Hematopoietic multipotent progenitor cell treated with erythropoietin and hydrocortisone succinate and interleukin-3 and kit ligand, for 6 days (in vitro differentiated cells): ENCODE measurements around the gene COMP.
"Not testable (repeated sequence)": the region's sequence is repeated elsewhere in the genome, so short reads cannot be mapped to it uniquely, and the experiment has no call there.

Experiments used
- DNase-seq: peaks from one replicate; pipeline ENCODE4 v3.0.0-alpha.2; 2015

Gene COMP

GRCh38 chr19:18745012-18745735 lies 45.9 kb downstream of the COMP start:
- DNase-seq = no peak

GRCh38 chr19:18743784-18744418 lies 47.2 kb downstream of the COMP start:
- no peak for DNase-seq

GRCh38 chr19:18742838-18743783 lies 48.0 kb downstream of the COMP start:
- peak; percentile 87 for DNase-seq

- DNase-seq = no peak
These were observed 48.8 kb downstream of the COMP start for GRCh38 chr19:18742324-18742723.

DNA sequence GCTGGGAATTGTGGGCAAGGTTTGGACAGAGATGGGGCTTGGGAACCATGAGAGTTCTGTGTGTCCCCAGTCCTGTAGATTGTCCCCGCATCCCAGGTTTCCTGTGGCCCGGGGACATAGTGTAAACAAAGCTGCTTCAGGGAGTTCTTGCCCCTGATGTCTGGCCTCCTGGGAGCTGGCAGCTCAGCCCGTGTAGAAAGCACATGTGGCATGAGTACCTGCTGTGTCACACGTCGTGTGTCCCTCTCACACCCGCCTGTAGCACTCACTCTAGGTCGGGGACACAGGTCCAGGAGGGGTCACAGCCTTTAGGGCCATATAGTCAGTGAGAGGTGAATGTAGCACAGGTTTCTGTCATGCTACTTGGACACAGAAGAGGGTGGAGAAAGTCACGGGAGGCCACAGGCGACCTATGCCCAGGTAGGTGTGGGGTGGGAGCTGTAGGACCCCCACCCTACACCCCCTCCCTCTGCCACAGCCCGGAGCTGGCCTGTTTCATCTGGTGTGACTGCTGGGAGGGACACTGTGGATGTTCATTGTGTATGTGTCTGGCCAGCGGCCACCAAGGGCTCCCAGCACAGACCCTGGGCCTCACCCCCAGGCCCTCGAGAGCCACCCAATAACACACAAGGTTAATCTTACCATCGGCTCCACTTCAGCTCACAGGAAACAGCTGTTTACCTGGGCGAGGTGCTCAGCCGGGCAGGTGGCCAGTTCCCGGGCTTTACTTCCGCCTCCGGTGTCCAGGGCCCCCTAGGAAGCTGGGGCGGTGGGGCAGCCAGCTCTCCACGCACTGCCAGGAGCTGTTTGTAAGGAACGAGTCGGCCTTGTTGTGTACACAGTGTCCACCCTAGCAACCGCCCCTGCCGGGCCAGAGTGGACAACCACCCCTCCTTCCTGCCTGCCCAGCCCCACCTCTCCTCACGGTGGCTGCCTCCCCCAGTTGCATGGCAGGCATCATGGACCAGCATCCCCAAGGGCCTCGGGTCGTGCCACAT lies 49.7 kb downstream of the COMP start:
- no peak for DNase-seq

DNA sequence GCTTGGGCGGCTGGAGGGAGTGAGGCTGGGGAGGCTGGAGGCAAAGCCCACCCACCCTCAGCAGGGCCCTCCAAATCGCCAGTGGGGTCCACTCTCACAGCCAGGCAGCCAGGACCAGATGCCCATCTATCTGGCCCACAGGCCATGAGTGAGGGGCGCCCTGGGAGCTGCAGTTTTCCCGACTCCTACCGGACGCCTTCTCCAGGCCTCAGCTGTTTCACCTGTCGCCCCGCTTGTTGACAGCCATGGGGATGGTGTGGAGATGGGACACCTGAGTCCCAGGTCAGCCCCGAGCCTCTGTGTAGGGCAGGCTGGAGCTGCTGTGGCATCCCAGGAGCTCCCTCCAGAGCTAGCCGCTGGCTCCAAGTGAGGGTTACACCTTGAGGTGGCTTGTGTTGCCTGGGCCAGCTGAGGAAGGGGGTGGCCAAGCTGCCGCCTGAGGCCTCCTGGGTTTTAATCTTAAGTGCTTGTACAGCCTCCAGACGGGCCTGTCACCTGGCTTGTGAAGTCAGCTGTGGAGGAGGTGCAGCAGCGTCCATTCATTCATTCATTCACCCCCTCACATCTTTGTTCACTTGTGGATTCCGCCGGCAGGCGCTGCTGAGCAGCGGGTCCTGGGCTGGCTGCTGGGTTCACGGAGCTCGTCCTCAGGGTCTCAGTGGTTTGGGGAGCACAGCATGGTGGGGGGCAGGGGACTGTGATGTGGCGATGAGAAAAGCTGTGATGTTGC lies 52.0 kb downstream of the COMP start:
- DNase-seq = no peak

DNA sequence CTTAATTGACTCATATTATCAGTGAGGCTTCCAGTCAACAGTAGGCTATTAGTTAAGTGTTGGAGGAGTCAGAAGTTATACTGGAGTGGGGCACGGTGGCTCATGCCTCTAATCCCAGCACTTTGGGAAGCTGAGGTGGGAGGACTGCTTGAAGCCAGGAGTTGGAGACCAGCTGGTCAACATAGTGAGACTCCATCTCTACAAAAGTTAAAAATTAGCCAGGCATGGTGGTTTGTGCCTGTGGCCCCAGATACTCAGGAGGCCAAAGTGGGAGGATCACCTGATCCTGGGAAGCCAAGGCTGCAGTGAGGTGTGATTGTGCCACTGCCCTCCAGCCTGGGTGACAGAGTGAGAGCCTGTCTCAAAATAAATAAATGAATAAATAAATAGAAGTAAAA lies 53.2 kb downstream of the COMP start:
- no peak for DNase-seq

DNA sequence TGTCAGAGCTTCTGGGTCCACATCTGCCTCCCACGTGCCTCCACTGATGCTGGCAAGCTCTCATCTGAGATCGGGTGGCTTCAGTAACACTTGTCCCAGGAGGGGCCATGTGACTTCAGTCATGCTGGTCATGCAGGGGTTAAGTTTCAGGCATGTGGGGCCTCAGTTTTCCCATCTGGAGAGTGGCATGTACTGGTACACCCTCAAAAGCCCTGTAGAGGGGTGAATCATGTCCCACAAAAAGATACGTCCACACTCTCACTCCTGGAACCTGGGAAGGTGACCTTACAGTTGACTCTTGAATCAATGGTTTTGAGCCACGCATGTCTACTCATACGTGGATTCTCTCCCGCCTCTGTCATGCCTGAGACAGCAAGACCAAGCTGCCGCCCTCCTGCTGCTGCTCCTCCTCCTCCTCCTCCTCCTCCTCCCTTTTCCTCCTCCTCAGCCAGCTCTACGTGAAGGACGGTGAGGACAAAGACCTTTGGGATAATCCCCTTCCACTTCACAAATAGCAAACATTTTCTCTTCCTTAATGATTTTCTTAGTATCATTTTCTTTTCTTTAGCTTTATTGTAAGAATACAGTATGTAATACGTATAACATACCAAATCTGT lies 53.7 kb downstream of the COMP start:
- DNase-seq = no peak

DNA sequence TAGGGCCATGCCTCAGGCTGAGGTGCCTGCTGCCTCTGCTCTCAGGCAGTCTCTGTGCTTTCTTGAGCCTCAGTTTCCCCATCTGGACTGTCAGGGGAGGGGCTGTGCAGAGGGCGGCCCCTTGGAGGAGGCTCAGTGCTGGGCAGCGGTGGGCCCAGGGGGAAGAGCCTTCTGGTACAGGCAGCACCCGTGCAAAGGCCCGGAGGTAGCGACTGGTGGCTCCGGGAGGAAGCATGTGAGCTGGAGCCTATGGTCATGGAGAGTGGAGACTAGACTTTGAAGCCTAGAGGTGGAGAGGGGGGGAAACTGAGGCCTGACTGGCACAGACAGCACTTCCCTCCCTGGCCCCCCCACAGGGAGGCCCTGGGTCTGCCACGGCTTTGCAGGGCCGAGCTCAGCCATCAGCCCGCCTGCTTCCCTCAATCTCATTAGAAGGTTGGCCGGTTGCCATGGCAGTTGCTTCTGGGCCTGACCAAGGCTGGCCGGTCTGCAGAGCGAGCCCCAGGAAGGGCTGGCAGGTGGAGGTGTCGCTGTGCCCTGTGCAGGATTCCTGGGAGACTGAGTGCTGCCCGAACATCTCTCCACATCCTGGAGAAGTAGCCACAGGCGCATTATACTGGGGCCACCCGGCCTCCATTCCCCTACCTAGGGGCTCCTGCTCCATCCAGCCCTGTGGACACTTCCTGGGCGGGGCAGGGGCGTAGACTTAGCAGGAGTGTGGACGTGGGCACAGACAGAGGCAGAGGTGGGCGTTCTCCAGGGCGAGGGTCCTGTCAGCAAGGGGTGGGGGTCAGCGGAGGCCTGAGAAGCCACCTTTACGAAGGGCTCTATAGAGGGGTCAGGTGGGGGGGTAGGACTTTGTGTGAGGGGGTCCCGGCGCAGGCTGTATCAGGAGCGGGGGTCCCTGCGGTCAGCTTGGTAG lies 54.4 kb downstream of the COMP start:
- no peak for DNase-seq

DNA sequence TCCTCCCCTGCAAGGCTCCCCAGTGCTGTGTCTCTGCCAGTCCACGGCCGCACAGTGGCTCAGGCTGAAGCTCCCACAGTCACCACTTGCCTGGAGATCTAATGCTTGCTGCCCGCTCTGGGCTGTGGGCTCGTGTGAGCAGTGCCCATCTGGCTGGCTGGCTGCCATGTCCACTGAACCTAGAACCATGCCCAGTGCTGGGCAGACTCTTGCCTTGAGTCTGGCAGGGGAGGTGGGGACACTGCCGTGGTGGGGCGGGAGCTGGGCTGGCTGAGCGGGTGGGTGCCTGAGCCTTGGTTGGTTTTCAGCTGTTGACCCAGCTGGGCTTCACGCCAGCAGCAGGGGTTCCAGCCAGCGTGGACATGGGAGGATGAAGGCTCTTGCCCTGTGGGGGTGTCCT lies 55.4 kb downstream of the COMP start:
- DNase-seq = no peak

DNA sequence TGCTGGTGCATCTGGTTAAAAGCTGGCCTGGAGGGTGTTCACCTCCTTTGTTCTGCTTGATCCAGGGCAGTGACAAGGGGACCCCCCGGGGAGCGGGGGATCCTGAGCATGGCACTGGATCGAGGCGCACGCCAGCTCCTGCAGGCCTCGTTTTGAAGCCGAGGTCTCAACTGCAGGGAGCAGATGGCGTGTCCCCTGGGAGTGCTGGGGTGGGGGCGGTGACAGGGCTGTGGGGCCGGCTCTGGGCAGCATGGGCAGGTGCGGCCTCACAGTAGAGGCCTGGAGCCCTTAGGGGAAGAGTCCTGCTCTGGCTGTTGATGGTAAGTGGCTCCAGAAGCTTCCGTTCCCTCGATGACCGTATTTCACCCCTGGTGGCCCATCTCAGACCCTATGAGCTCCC lies 55.8 kb downstream of the COMP start:
- DNase-seq = no peak

DNA sequence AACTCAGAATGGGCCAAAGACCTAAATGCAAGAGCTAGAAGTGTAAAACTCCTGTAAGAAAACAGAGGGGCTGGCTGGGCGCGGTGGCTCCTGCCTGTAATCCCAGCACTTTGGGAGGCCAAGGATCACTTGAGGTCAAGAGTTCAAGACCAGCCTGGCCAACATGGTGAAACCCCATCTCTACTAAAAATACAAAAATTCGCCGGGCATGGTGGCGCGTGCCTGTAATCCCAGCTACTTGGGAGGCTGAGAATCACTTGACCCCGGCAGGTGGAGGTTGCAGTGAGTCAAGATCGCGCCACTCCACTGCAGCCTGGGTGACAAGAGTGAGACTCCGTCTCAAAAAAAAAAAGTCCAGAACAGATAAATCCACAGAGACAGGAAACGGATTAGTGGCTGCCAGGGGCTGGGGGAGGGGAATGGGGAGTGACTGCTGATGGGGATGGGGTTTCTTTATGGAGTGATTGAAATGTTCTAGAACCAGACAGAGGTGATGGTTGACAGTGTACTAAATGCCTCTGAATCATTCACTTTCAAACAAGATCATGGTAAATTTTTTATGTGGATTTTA lies 57.3 kb downstream of the COMP start:
- DNase-seq = not testable (repeated sequence)

GRCh38 chr19:18733196-18733647 lies 57.9 kb downstream of the COMP start:
- no peak for DNase-seq
